Stimulated activated naive CD8-positive, alpha-beta T cell treated with anti-CD3 and anti-CD28 coated beads, Interleukin-15, Interleukin-2, amounts not matched to agents 100 ng/mL and 50 ng/mL, for 24 hours (primary cell): Measurements from ENCODE around the gene MLXIP.
"Not testable (repeated sequence)": the region's sequence is repeated elsewhere in the genome, so short reads cannot be mapped to it uniquely, and the experiment has no call there.

Experiments used
- H3K27ac Mint-ChIP-seq: one replicate; pipeline ENCODE4 v1.8.0; 2021; ENCODE audit warnings: mild to moderate bottlenecking, mixed read lengths
- H3K27me3 Mint-ChIP-seq: one replicate; pipeline ENCODE4 v1.8.0; 2021; ENCODE audit warnings: mixed read lengths
- H3K36me3 Mint-ChIP-seq: one replicate; pipeline ENCODE4 v1.8.0; 2021; ENCODE audit warnings: low read depth, mixed read lengths
- H3K4me1 Mint-ChIP-seq: one replicate; pipeline ENCODE4 v1.8.0; 2021; ENCODE audit warnings: low read depth, mixed read lengths
- H3K4me3 Mint-ChIP-seq: one replicate; pipeline ENCODE4 v1.8.0; 2021; ENCODE audit warnings: mild to moderate bottlenecking, mixed read lengths
- H3K9me3 Mint-ChIP-seq: one replicate; pipeline ENCODE4 v1.8.0; 2021; ENCODE audit warnings: mixed read lengths

The MLXIP gene

GRCh38 chr12:122171399-122171798 is 92.8 kb downstream of the MLXIP start:
- H3K4me1 Mint-ChIP-seq = peaks cover 15% of the 10 kb centered on the region
- no peaks in the 10 kb centered on the region for H3K9me3 Mint-ChIP-seq
- H3K27ac Mint-ChIP-seq = no peak overlapping the region
- H3K36me3 Mint-ChIP-seq = no peaks in the 10 kb centered on the region
- H3K4me3 Mint-ChIP-seq = no peak overlapping the region
- peaks cover 10% of the 10 kb centered on the region for H3K27me3 Mint-ChIP-seq

- Mint-ChIP-seq H3K4me1 (peaks cover 13% of the 10 kb centered on the region), H3K36me3 (no peaks in the 10 kb centered on the region), H3K9me3 (no peaks in the 10 kb centered on the region), H3K4me3 (no peak overlapping the region), H3K27ac (no peak overlapping the region), H3K27me3 (peaks cover 10% of the 10 kb centered on the region)
These were observed 93.8 kb downstream of the MLXIP start for GRCh38 chr12:122172262-122172939.

GRCh38 chr12:122174155-122174845 is 95.7 kb downstream of the MLXIP start, which contains the start of gene IL31:
TSS of gene IL31 (minus strand) at chr12:122174221. CDS start at chr12:122174172, 49 bp downstream.
- Mint-ChIP-seq H3K9me3 (no peaks in the 10 kb centered on the region), H3K27me3 (peaks cover 7% of the 10 kb centered on the region), H3K4me3 (no peak within 1 kb of the TSS), H3K4me1 (peaks cover 13% of the 10 kb centered on the region), H3K36me3 (no peaks in the 10 kb centered on the region), H3K27ac (no peak within 1 kb of the TSS)

GRCh38 chr12:122176473-122176872 is 97.9 kb downstream of the MLXIP start:
- H3K27me3 Mint-ChIP-seq, H3K36me3 Mint-ChIP-seq, H3K9me3 Mint-ChIP-seq, H3K27ac Mint-ChIP-seq, H3K4me3 Mint-ChIP-seq: not testable (repeated sequence)
- H3K4me1 Mint-ChIP-seq = peaks cover 17% of the 10 kb centered on the region

GRCh38 chr12:122182887-122183587 is 104.5 kb downstream of the MLXIP start, which contains the start of gene LRRC43:
TSS of gene LRRC43 (plus strand) at chr12:122183123. CDS start at chr12:122183145, 22 bp downstream.
- H3K9me3 Mint-ChIP-seq = no peaks in the 10 kb centered on the region
- H3K4me1 Mint-ChIP-seq = peaks cover 19% of the 10 kb centered on the region
- peaks cover 12% of the 10 kb centered on the region for H3K27me3 Mint-ChIP-seq
- no peak within 1 kb of the TSS for H3K27ac Mint-ChIP-seq
- no peaks in the 10 kb centered on the region for H3K36me3 Mint-ChIP-seq
- H3K4me3 Mint-ChIP-seq = peak within 1 kb of the TSS; percentile 71

- H3K4me1 Mint-ChIP-seq = peaks cover 19% of the 10 kb centered on the region
- peaks cover 12% of the 10 kb centered on the region for H3K27me3 Mint-ChIP-seq
- H3K36me3 Mint-ChIP-seq = no peaks in the 10 kb centered on the region
- H3K27ac Mint-ChIP-seq = no peak overlapping the region
- peak overlapping the region; percentile 51 for H3K4me3 Mint-ChIP-seq
- no peaks in the 10 kb centered on the region for H3K9me3 Mint-ChIP-seq
These were observed 105.0 kb downstream of the MLXIP start for GRCh38 chr12:122183588-122183940.

- peak overlapping the region; percentile 44 for H3K4me3 Mint-ChIP-seq
- H3K4me1 Mint-ChIP-seq = peaks cover 19% of the 10 kb centered on the region
- peaks cover 12% of the 10 kb centered on the region for H3K27me3 Mint-ChIP-seq
- H3K36me3 Mint-ChIP-seq = no peaks in the 10 kb centered on the region
- no peak overlapping the region for H3K27ac Mint-ChIP-seq
- H3K9me3 Mint-ChIP-seq = no peaks in the 10 kb centered on the region
These were observed 106.0 kb downstream of the MLXIP start for GRCh38 chr12:122184517-122184916.

- Mint-ChIP-seq H3K27me3 (peaks cover 12% of the 10 kb centered on the region), H3K9me3 (no peaks in the 10 kb centered on the region), H3K4me3 (no peak overlapping the region), H3K36me3 (no peaks in the 10 kb centered on the region), H3K27ac (no peak overlapping the region), H3K4me1 (peaks cover 16% of the 10 kb centered on the region)
These were observed 106.5 kb downstream of the MLXIP start for GRCh38 chr12:122185079-122185478.

- Mint-ChIP-seq H3K27ac (no peak overlapping the region), H3K9me3 (no peaks in the 10 kb centered on the region), H3K4me1 (peaks cover 15% of the 10 kb centered on the region), H3K36me3 (no peaks in the 10 kb centered on the region), H3K27me3 (peaks cover 12% of the 10 kb centered on the region), H3K4me3 (no peak overlapping the region)
These were observed 107.0 kb downstream of the MLXIP start for GRCh38 chr12:122185494-122186082.

GRCh38 chr12:122187466-122187865 is 108.9 kb downstream of the MLXIP start:
- H3K4me3 Mint-ChIP-seq = no peak overlapping the region
- H3K27ac Mint-ChIP-seq = no peak overlapping the region
- no peaks in the 10 kb centered on the region for H3K36me3 Mint-ChIP-seq
- peaks cover 15% of the 10 kb centered on the region for H3K4me1 Mint-ChIP-seq
- H3K9me3 Mint-ChIP-seq = no peaks in the 10 kb centered on the region
- peaks cover 9% of the 10 kb centered on the region for H3K27me3 Mint-ChIP-seq

GRCh38 chr12:122189626-122190475 is 111.3 kb downstream of the MLXIP start:
- no peaks in the 10 kb centered on the region for H3K36me3 Mint-ChIP-seq
- no peaks in the 10 kb centered on the region for H3K9me3 Mint-ChIP-seq
- H3K27ac Mint-ChIP-seq = no peak overlapping the region
- H3K27me3 Mint-ChIP-seq = no peaks in the 10 kb centered on the region
- H3K4me1 Mint-ChIP-seq = peaks cover under 1% of the 10 kb centered on the region
- H3K4me3 Mint-ChIP-seq = no peak overlapping the region

- H3K4me1 Mint-ChIP-seq = no peaks in the 10 kb centered on the region
- H3K4me3 Mint-ChIP-seq = no peak overlapping the region
- H3K27me3 Mint-ChIP-seq = no peaks in the 10 kb centered on the region
- no peak overlapping the region for H3K27ac Mint-ChIP-seq
- no peaks in the 10 kb centered on the region for H3K36me3 Mint-ChIP-seq
- H3K9me3 Mint-ChIP-seq = peaks cover 6% of the 10 kb centered on the region
These were observed 112.5 kb downstream of the MLXIP start for GRCh38 chr12:122190842-122191668.

- H3K4me3 Mint-ChIP-seq = no peak overlapping the region
- H3K4me1 Mint-ChIP-seq = peaks cover 2% of the 10 kb centered on the region
- H3K27me3 Mint-ChIP-seq = peaks cover 2% of the 10 kb centered on the region
- peaks cover 6% of the 10 kb centered on the region for H3K9me3 Mint-ChIP-seq
- H3K36me3 Mint-ChIP-seq = no peaks in the 10 kb centered on the region
- H3K27ac Mint-ChIP-seq = no peak overlapping the region
These were observed 113.9 kb downstream of the MLXIP start for GRCh38 chr12:122192441-122192840.
